OCI-LY7 (cell line): ENCODE measurements around the gene RPL41.

Experiments
- CTCF ChIP-seq: fragments of 200-600 bp; sonication (generic); conservative IDR thresholded peaks from 2 replicates; pipeline ENCODE4 v1.5.1; 2014; ENCODE audit warnings: mild to moderate bottlenecking, antibody characterized with exemption, low read length, moderate library complexity, mixed read lengths
- EZH2phosphoT487 ChIP-seq: fragments of 200-600 bp; sonication (generic); IDR thresholded peaks from 2 replicates; pipeline ENCODE4 v1.6.1; 2018; ENCODE audit warnings: low read depth, borderline replicate concordance, mild to moderate bottlenecking, mixed run types, antibody characterized with exemption, low read length, moderate library complexity, mixed read lengths

DNA sequence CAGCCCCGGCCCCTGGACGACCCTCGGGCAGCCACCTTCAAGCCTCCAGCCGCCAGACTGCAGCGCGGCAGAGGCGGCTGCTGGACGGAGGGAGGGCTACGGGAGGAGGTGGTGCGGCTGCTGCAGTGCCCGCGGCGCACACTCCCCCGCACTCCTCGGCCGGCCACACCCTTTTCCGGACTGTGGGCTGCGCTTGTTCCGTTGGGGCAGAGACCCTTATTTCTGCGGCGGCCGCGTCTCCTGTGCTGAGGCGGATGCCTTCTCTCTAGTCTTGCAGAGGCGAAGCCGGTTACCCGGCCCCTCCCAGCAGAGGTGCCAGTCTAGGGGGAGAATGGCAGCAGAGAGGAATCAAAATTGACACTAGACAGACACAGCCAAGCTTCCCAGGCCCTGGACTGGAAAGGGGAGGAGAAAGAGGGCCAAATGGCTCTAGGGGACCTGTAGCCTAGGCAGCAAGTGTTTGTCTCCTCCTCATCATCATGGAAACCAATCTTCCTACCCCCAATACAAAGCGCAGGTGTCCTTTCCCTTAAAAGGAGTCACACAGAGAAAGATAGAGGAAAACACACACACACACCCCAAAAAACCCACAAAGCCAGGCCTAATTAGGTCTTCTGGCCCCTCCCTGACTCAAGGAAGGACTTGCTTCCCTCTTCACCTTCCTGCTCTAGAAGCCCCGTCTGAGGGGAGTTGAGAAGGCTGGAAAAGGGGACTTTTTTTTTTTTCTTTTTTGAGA, 12.9 kb downstream of the RPL41 start:
- TF ChIP-seq CTCF (no peak), EZH2phosphoT487 (no peak)
